NCI-H2196 treated with DMSO at 0.1 percent for 48 hours (cell line): ENCODE results near the gene GPATCH8.

ENCODE experiments used
- DNase-seq: peaks from one replicate; lab custom pipeline; 2025; ENCODE audit not compliant: unreplicated experiment; lab: John Stamatoyannopoulos, UW

The GPATCH8 gene

GRCh38 chr17:44359006-44359405 is 144.2 kb downstream of the GPATCH8 start:
- no peak for DNase-seq

- DNase-seq: no peak
Measured at GRCh38 chr17:44358066-44358465, 145.1 kb downstream of the GPATCH8 start.

- no peak for DNase-seq
Measured at GRCh38 chr17:44356241-44356640, 147.0 kb downstream of the GPATCH8 start.

GRCh38 chr17:44355642-44356099 is 147.5 kb downstream of the GPATCH8 start:
- no peak for DNase-seq

GRCh38 chr17:44354582-44355561 is 148.3 kb downstream of the GPATCH8 start:
- DNase-seq: no peak

GRCh38 chr17:44353672-44354331 is 149.4 kb downstream of the GPATCH8 start:
- no peak for DNase-seq

GRCh38 chr17:44352828-44353671 is 150.2 kb downstream of the GPATCH8 start:
- no peak for DNase-seq

GRCh38 chr17:44351961-44352827 is 151.0 kb downstream of the GPATCH8 start:
- no peak for DNase-seq

- no peak for DNase-seq
Measured at GRCh38 chr17:44351464-44351863, 151.7 kb downstream of the GPATCH8 start.

- DNase-seq: no peak
Measured at GRCh38 chr17:44350733-44351226, 152.4 kb downstream of the GPATCH8 start.

GRCh38 chr17:44349553-44350070 is 153.6 kb downstream of the GPATCH8 start:
- no peak for DNase-seq

GRCh38 chr17:44348988-44349364 is 154.2 kb downstream of the GPATCH8 start:
- no peak for DNase-seq

- no peak for DNase-seq
Measured at GRCh38 chr17:44348234-44348987, 154.8 kb downstream of the GPATCH8 start.
